Natural killer cell (primary cell): Measurements from ENCODE around the gene TGFBR3. TPM values are rescaled to one million over a fixed set of nuclear protein-coding genes. Genes with fewer than 3 reads are reported as not detected.

Source experiments
- ATAC-seq, 3 donors: fragments of 150-1000 bp in 2 of 3; fragments of 200-7000 bp in 1 of 3; cut with Tn5 transposase; 1 replicate in 1 of 3; 2 replicates in 2 of 3; pipeline ENCODE4 v1.10.0; 2021; ENCODE audit warnings: mild to moderate bottlenecking in 2 of 3, moderate library complexity in 2 of 3
- DNase-seq, 2 donors: peaks; one replicate each; pipeline versions ENCODE4 v3.0.0 to v3.0.0-alpha.2; 2013 to 2021; ENCODE audit warnings: mixed read lengths in 1 of 2
- H3K27ac ChIP-seq: one replicate; pipeline ENCODE4 v1.5.1; 2013; ENCODE audit warnings: mild to moderate bottlenecking, low read length
- H3K27me3 ChIP-seq: one replicate; pipeline ENCODE4 v1.6.1; 2013; ENCODE audit warnings: low read length; ENCODE audit not compliant: control insufficient read depth, insufficient read depth
- H3K36me3 ChIP-seq: one replicate; pipeline ENCODE4 v1.6.1; 2013; ENCODE audit warnings: low read length; ENCODE audit not compliant: control insufficient read depth, insufficient read depth
- H3K4me1 ChIP-seq: one replicate; pipeline ENCODE4 v1.6.1; 2013; ENCODE audit warnings: low read length; ENCODE audit not compliant: control insufficient read depth, insufficient read depth
- H3K4me3 ChIP-seq: one replicate; pipeline ENCODE4 v1.5.1; 2013; ENCODE audit warnings: low read length
- H3K9me3 ChIP-seq: one replicate; pipeline ENCODE4 v1.6.1; 2013; ENCODE audit warnings: low read length; ENCODE audit not compliant: control insufficient read depth, insufficient read depth
- H3K27ac Mint-ChIP-seq, 2 donors: one replicate each; pipeline ENCODE4 v1.8.0; 2022; ENCODE audit warnings: mild to moderate bottlenecking in 2 of 2, mixed read lengths in 2 of 2, moderate library complexity in 1 of 2
- H3K27me3 Mint-ChIP-seq, 2 donors: one replicate each; pipeline ENCODE4 v1.8.0; 2022; ENCODE audit warnings: low read depth in 2 of 2, mixed read lengths in 2 of 2
- H3K36me3 Mint-ChIP-seq: one replicate; pipeline ENCODE4 v1.8.0; 2022; ENCODE audit warnings: mixed read lengths
- H3K4me1 Mint-ChIP-seq, 2 donors: one replicate each; pipeline ENCODE4 v1.8.0; 2022; ENCODE audit warnings: mixed read lengths in 2 of 2
- H3K4me3 Mint-ChIP-seq: one replicate; pipeline ENCODE4 v1.8.0; 2022; ENCODE audit warnings: mild to moderate bottlenecking, moderate library complexity, mixed read lengths
- H3K9me3 Mint-ChIP-seq, 2 donors: one replicate each; pipeline ENCODE4 v1.8.0; 2022; ENCODE audit warnings: mixed read lengths in 2 of 2
- WGBS: methylation state at CpG from one replicate; pipeline ENCODE4 v1.1.7; 2013; ENCODE audit warnings: missing lambda C conversion rate; ENCODE audit not compliant: insufficient coverage; 5-methylcytosine and 5-hydroxymethylcytosine counted together
- intact Hi-C: fragments of 100-400 bp; cut with micrococcal nuclease; formaldehyde crosslinking; loops from one replicate; pipeline ENCODE4 v1.14.2; 2022
- total RNA-seq, 4 donors: library from RNA; stranded (reverse); fragments of 120-200 nt in 1 of 4; gene quantifications; one replicate each; pipeline versions ENCODE4 v1.2.3 to v1.2.4, GENCODE V29; 2013 to 2022
- TF ChIP-seq, protein P1 (sequence below): fragments of 200-600 bp; IDR thresholded peaks from one replicate; pipeline ENCODE4 v1.8.0; 2022; ENCODE audit warnings: antibody characterized with exemption

Gene TGFBR3
- total RNA-seq, 3 donors from 2014 or later (not counting 1 experiment from before 2014, with no cell fraction given), result 225 to 274 (median 243) TPM

DNA sequence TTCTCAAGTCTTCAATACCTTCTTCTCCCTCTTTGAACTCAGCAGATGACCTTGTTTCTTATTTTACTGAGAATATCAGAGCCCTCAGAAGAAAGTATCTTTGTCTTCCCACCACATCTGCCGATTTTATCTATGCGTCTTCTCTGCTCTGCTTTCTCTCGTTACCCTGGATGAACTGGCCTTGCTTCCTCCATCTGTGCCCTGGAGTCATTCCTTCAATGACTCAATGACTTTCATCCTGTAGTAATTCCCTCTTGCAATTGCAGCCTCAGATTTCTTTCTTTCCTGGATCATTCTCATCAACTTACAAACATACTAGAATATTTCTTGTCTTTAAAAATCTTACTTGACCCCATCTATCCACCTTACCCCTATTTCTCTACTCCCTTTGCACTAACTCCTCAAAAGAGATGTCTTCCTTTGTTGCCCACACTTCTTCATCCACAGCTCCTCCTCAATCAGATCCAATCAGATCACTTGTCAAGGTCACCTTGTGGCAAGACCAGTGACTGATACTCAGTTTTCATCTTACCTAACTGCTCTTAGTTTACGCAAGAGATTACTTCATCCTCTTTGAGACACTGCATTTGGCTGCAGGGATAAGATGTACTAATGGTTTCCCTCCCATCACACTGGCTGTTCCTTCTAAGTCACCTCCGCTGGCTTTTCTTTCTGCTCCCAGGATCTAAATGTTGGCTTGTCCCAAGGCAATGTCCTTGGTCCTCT, 8.2 kb upstream of the TGFBR3 start:
- Histone ChIP-seq H3K27me3 (no peaks in the 10 kb centered on the region), H3K9me3 (no peaks in the 10 kb centered on the region), H3K36me3 (no peaks in the 10 kb centered on the region), H3K27ac (no peak overlapping the region), H3K4me1 (peaks cover 13% of the 10 kb centered on the region), H3K4me3 (no peak overlapping the region)
- WGBS, result 92% methylated on average over 5 of the region's 5 CpGs
- H3K36me3 Mint-ChIP-seq, result no peaks in the 10 kb centered on the region
- TF ChIP-seq, protein P1, sequence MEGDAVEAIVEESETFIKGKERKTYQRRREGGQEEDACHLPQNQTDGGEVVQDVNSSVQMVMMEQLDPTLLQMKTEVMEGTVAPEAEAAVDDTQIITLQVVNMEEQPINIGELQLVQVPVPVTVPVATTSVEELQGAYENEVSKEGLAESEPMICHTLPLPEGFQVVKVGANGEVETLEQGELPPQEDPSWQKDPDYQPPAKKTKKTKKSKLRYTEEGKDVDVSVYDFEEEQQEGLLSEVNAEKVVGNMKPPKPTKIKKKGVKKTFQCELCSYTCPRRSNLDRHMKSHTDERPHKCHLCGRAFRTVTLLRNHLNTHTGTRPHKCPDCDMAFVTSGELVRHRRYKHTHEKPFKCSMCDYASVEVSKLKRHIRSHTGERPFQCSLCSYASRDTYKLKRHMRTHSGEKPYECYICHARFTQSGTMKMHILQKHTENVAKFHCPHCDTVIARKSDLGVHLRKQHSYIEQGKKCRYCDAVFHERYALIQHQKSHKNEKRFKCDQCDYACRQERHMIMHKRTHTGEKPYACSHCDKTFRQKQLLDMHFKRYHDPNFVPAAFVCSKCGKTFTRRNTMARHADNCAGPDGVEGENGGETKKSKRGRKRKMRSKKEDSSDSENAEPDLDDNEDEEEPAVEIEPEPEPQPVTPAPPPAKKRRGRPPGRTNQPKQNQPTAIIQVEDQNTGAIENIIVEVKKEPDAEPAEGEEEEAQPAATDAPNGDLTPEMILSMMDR, result no peak
- no peaks in the 10 kb centered on the region for H3K27me3 Mint-ChIP-seq
- no peaks in the 10 kb centered on the region for H3K9me3 Mint-ChIP-seq
- H3K27ac Mint-ChIP-seq, result no peak overlapping the region
- H3K4me3 Mint-ChIP-seq, result no peak overlapping the region
- intact Hi-C loops, result no loop called here
- peaks cover 32 to 33% of the 10 kb centered on the region in 2 donors for H3K4me1 Mint-ChIP-seq
- ATAC-seq (no peak), DNase-seq (no peak)

- Mint-ChIP-seq H3K36me3 (no peaks in the 10 kb centered on the region), H3K27me3 (no peaks in the 10 kb centered on the region), H3K4me3 (peak overlapping the region; percentile 25), H3K4me1 (peaks cover 41% of the 10 kb centered on the region in 2 donors), H3K27ac (peak overlapping the region; percentile 47 to 50), H3K9me3 (no peaks in the 10 kb centered on the region)
- intact Hi-C loops, result no loop called here
- peak in 2 of 3 donors; percentile 56 to 67 for ATAC-seq
- TF ChIP-seq, protein P1, result no peak
- Histone ChIP-seq H3K27me3 (no peaks in the 10 kb centered on the region), H3K27ac (no peak overlapping the region), H3K4me1 (peaks cover 14% of the 10 kb centered on the region), H3K4me3 (no peak overlapping the region), H3K36me3 (no peaks in the 10 kb centered on the region), H3K9me3 (no peaks in the 10 kb centered on the region)
- WGBS, result 0% methylated on average over 1 of the region's 1 CpG
- DNase-seq, result peak in 1 of 2 donors; percentile 48
These were observed 6.0 kb upstream of the TGFBR3 start for GRCh38 chr1:91891969-91892368.

- Histone ChIP-seq H3K27me3 (no peaks in the 10 kb centered on the region), H3K9me3 (no peaks in the 10 kb centered on the region), H3K36me3 (no peaks in the 10 kb centered on the region), H3K4me3 (no peak overlapping the region), H3K27ac (no peak overlapping the region), H3K4me1 (peaks cover 19% of the 10 kb centered on the region)
- ATAC-seq (no peak), DNase-seq (no peak)
- Mint-ChIP-seq H3K27ac (peak overlapping the region; percentile 47 to 50), H3K9me3 (no peaks in the 10 kb centered on the region), H3K4me1 (peaks cover 42 to 45% of the 10 kb centered on the region in 2 donors), H3K36me3 (no peaks in the 10 kb centered on the region), H3K27me3 (no peaks in the 10 kb centered on the region), H3K4me3 (peak overlapping the region; percentile 25)
- intact Hi-C loops, result no loop called here
- TF ChIP-seq, protein P1, result no peak
- 13% methylated on average over 2 of the region's 3 CpGs for WGBS
These were observed 5.5 kb upstream of the TGFBR3 start for GRCh38 chr1:91891454-91891853.
